GM04503 (cell line): ENCODE measurements around the gene GLYATL2.

Source experiments
- DNase-seq: peaks from one replicate; pipeline ENCODE4 v3.0.0-alpha.2; 2012; ENCODE audit warnings: low read depth

Gene GLYATL2

GRCh38 chr11:58844361-58845005, at the start of gene GLYATL2:
TSS of gene GLYATL2 (minus strand) at chr11:58844704. CDS start at chr11:58839612, 5,092 bp downstream.
- no peak for DNase-seq

DNA sequence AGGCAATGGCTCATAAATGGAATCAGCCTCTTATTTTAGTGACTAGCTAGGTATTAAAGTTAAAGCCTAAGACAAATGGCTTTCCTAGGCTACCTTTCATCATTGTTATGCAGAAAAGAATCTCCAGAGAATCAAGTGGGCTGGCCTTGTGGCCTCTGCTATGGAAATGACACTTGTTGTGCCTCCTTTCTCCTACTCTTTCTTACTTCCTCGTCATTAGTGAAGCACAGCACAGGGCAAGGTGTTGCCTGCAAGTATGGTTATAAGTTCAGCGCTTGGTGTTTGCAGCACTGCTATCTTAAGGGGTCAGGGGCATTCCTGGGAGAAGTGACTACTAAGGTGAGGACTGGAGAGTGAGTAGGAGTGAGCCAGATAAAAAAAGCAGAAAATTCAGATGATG, 49.4 kb upstream of the GLYATL2 start:
- no peak for DNase-seq

DNA sequence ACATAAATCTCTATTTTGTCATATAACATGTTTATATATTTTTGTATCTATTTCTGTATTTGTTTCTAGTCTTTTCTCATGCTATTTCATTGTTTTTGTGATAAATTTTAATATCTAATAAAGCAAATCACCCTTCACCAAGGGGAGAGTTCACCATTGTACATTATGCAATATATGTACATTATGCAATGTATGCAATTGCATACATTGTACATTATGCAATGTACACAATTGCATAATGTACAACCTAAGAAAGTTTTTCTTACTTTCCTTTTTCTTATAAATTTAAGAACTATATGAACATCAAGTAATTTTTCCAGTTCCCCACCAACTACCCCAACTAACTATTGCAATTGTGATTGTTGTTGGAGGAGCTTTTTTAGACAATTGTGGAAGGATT, 44.1 kb upstream of the GLYATL2 start:
- no peak for DNase-seq

DNA sequence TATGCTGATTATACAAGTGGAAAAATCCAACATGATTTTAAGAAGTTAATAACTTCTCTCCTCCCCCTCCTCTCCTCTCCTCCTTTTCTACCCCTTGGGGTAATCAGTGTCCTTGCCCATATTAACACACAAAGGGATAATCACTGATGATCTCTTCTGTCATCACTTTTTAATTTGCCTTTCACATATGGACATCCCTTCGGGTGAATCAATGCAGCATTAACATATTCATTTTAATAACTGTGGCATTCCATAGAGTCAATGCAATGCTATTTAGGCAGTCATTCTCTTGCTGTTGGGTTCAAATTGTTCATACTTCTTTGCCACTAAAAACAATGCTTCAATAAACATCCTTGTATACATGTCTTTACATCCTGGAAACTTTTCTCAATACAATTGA, 42.9 kb upstream of the GLYATL2 start:
- no peak for DNase-seq

DNA sequence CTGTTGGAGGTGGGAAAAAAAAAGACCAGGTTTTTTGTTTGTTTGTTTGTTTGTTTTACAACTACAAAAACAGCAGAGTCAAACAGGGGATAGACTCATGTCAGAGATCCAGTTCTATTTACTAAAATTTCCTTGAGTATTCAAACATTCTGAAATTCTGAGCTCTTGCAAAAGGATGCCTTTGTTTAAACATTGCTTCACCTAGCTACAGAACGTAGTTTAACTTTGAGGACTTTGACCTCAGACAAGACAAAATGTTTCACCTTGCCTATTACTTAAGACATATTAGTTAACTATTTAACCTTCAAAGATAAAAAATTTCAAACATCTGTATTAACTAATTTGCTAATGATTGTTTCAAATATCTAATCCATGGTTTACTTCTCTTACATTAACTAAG, 36.1 kb upstream of the GLYATL2 start:
- DNase-seq: no peak

- DNase-seq: no peak
Measured at GRCh38 chr11:58880166-58880565, 35.7 kb upstream of the GLYATL2 start.

GRCh38 chr11:58867556-58867955, 23.1 kb upstream of the GLYATL2 start:
- DNase-seq: no peak

DNA sequence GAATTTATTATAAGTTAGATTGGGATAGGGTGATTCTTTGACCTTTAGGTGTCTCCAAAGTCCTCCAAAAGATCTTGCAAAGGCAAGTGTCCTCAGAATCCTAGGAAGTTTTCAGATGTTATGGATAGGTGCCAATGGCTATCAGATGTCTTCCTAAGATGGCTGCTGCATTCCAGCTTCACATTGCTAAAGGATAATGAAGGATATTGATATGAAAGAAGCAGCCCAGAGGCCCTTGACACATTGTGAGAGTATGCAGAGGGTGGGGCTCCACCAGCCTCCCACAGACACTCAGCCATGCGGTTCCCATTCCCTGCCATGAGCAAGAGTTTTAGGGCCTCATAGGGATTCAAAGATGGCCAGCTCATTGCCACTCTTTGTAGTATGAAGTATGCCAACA, 22.3 kb upstream of the GLYATL2 start:
- peak; percentile 2 for DNase-seq

- no peak for DNase-seq
Measured at GRCh38 chr11:58864335-58864734, 19.8 kb upstream of the GLYATL2 start.

- DNase-seq: no peak
Measured at GRCh38 chr11:58863697-58864096, 19.2 kb upstream of the GLYATL2 start.

DNA sequence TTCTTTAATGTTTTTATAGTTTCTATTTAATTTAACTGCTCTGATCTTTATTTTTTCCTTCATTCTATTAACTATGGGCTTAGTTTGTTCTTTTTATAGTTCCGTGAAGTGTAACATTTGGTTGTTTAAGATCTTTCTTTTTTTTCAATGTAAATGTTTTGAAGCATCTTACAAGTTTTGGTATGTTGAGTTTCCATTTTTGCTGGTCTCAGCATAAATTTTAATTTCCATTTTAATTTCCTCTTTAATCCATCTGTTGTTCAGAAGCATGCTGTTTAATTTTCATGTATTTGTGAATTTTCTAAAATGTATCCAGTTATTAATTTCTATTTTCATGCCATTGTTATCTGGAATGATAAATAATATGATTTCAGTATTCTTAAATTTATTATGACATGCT, 17.0 kb upstream of the GLYATL2 start:
- DNase-seq: no peak

DNA sequence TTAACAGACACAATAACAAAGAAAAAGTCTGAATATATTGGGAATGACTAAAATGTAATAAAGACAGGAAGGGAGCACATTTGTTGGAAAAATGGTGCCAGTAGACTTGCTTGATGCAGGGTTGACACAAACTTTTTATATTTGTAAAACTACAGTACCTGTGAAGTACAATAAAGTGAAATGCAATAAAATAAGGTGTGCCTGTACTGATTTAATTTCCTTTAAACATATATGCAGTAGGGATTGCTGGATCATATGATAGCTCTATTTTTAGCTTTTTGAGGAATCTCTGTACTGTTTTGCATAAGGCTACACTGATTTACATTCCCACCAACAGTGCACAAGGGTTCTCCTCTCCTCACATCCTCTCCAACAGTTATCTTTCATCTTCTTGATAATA, 12.3 kb upstream of the GLYATL2 start:
- DNase-seq: no peak

- DNase-seq: no peak
Measured at GRCh38 chr11:58845386-58845785, 882 bp upstream of the GLYATL2 start.

DNA sequence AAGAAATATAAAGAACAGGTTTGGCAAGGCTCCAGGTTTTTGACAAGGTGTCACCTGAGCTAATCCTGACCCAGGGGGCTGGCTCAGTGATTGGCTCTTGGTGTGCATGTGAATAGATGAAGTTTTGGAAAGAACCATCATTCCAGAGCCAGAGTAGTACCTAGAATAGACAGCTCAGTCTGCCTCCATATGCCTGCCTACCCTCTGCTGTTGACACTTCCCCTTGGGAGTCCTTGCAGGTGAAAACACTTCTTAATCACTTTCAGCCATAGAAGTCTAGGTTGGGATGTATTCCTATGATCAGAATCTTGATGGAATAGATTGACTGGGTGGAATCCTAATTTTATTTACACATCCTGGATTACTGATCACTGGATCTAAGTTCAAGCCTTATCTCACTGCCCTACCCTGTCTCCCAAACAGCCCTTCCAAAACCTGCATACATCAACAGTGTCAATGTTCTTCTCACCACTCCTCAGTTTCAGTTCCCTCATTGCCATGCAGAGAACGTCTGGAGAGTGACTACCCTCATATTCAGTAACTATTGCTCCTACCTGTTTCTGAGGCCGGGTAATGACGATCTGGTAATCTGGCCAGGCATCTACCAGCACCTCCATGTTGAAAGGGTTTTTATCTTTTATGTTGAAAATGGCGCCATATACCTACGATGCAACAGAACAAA, 6.7 kb downstream of the GLYATL2 start:
- no peak for DNase-seq

DNA sequence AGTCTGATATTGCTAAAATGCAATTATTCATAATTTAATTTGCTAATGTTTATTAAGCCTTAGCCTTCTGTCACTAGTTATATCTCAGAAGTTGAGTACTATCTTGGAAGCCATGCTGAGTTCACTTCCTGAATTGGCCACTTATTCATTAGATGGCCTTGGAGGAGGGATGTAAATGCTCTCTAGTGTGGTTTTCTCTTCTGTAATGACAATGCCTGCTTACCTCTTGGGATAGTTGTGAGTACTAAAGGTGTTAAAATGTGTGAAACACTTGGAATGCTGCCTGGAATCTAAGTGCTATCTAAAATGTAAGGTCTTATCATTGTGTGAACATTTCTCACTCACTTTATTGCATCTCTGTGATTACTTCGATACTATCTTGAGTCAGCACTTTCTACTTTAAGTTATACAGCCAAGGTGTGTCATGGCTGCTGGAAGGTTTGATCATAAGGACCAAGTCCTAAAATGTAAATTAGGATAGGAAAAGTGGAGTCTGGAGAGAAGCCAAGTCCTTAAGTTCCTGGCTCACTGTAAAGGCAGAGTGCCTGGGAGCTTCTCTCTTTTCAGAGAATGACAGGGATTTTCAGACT, 12.4 kb downstream of the GLYATL2 start:
- DNase-seq: no peak

GRCh38 chr11:58830673-58831301, 13.7 kb downstream of the GLYATL2 start:
- DNase-seq: no peak

DNA sequence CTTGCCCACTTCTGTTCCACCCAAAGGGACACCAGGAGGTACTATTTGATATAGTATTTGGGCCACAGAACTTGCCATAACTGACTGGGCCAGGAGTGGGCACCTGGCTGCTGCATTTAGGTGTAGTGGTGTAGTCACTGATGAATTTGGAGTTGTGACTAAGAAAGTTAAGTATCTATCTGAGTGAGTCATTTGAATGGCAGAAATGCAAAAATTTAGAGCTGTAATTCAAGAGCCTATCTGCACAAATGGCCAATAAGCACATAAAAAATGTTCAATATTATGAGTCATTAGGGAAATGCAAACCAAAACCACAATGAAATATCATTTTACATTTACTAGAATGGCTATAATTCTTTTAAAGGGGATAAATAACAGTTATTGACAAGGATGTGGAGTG, 14.7 kb downstream of the GLYATL2 start:
- peak; percentile 18 for DNase-seq

- no peak for DNase-seq
Measured at GRCh38 chr11:58813693-58814092, 30.8 kb downstream of the GLYATL2 start.

- DNase-seq: no peak
Measured at GRCh38 chr11:58811499-58811898, 33.0 kb downstream of the GLYATL2 start.

DNA sequence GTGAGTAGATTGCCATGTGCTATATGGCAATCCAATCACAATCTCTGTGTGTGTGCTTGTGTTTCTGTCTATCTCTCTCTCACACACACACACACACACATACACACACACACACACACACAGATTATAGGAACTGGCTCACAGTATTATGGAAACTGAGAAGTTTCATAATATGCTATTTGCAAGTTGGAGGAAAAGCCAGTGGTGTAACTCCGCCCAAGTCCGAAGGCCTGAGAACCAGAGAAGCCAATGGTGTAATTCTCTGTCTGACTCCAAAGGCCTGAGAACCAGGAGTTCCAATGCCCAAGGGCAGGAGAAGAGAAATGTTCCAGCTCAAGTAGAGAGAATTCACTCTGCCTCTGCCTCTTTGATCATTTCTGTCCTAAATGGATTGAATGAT, 37.2 kb downstream of the GLYATL2 start:
- no peak for DNase-seq

GRCh38 chr11:58805065-58805464, 39.4 kb downstream of the GLYATL2 start:
- DNase-seq: no peak

GRCh38 chr11:58801974-58802545, 42.4 kb downstream of the GLYATL2 start:
- DNase-seq: no peak

DNA sequence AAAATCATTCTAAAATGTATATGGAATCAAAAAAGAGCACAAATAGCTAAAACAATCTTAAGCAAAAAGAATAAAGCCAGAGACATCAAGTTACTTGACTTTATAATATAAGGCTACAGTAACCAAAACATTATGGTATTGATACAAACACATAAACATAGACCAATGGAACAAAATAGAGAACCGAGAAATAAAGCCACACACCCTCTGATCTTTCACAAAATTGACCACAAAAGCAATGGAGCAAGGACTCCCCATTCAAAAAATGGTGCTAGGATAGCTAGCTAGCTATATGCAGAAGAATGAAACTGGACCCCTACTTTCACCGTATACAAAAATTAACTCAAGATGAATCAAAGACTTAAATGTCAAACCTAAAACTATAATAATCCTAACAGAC, 43.2 kb downstream of the GLYATL2 start:
- no peak for DNase-seq
